NCI-H2107 (cell line): ENCODE results near the gene MOCS1.
"Not testable (repeated sequence)": the region's sequence is repeated elsewhere in the genome, so short reads cannot be mapped to it uniquely, and the experiment has no call there.

Experiments used
- DNase-seq: peaks from one replicate; lab custom pipeline; 2025; lab: John Stamatoyannopoulos, UW

MOCS1 gene

GRCh38 chr6:39934131-39934757 lies at the start of gene MOCS1:
Gene MOCS1, minus strand, starts transcription at chr6:39934462. Its CDS starts 45 bp downstream, at chr6:39934417.
- DNase-seq, result no peak

GRCh38 chr6:39984051-39984450 lies 49.8 kb upstream of the MOCS1 start:
- DNase-seq, result no peak

GRCh38 chr6:39983193-39983592 lies 48.9 kb upstream of the MOCS1 start:
- no peak for DNase-seq

GRCh38 chr6:39982720-39983119 lies 48.5 kb upstream of the MOCS1 start:
- no peak for DNase-seq

- DNase-seq, result no peak
Observed at GRCh38 chr6:39980839-39981580, 46.7 kb upstream of the MOCS1 start.

GRCh38 chr6:39979461-39980328 lies 45.4 kb upstream of the MOCS1 start:
- DNase-seq, result no peak

GRCh38 chr6:39978240-39978639 lies 44.0 kb upstream of the MOCS1 start:
- DNase-seq, result no peak

GRCh38 chr6:39973661-39974060 lies 39.4 kb upstream of the MOCS1 start:
- no peak for DNase-seq

- DNase-seq, result not testable (repeated sequence)
Observed at GRCh38 chr6:39972717-39973116, 38.5 kb upstream of the MOCS1 start.

GRCh38 chr6:39971131-39971530 lies 36.9 kb upstream of the MOCS1 start:
- DNase-seq, result not testable (repeated sequence)

GRCh38 chr6:39965751-39966150 lies 31.5 kb upstream of the MOCS1 start:
- DNase-seq, result no peak

- no peak for DNase-seq
Observed at GRCh38 chr6:39964530-39964929, 30.3 kb upstream of the MOCS1 start.

GRCh38 chr6:39964094-39964493 lies 29.8 kb upstream of the MOCS1 start:
- no peak for DNase-seq

- no peak for DNase-seq
Observed at GRCh38 chr6:39962831-39963230, 28.6 kb upstream of the MOCS1 start.

GRCh38 chr6:39961178-39961577 lies 26.9 kb upstream of the MOCS1 start:
- DNase-seq, result no peak

GRCh38 chr6:39958947-39959346 lies 24.7 kb upstream of the MOCS1 start:
- no peak for DNase-seq

- DNase-seq, result no peak
Observed at GRCh38 chr6:39956936-39957335, 22.7 kb upstream of the MOCS1 start.

- DNase-seq, result no peak
Observed at GRCh38 chr6:39953076-39953618, 18.9 kb upstream of the MOCS1 start.

- no peak for DNase-seq
Observed at GRCh38 chr6:39952167-39952566, 17.9 kb upstream of the MOCS1 start.

- DNase-seq, result no peak
Observed at GRCh38 chr6:39951716-39952115, 17.5 kb upstream of the MOCS1 start.

GRCh38 chr6:39951191-39951590 lies 16.9 kb upstream of the MOCS1 start:
- no peak for DNase-seq

GRCh38 chr6:39950125-39950720 lies 16.0 kb upstream of the MOCS1 start:
- no peak for DNase-seq
